ACHN (cell line): ENCODE results near the gene EPHB1.

Experiments used
- DNase-seq: peaks from one replicate; pipeline ENCODE4 v3.0.0-alpha.2; 2015
- in situ Hi-C: cut with HindIII; loops from 2 replicates; pipeline ENCODE4 v1.10.0; 2017; ENCODE audit warnings: low sequenced_read_pairs, low pct_ligation_motif_present, low pct_unique_long_range_greater_than_20kb

EPHB1 gene

DNA sequence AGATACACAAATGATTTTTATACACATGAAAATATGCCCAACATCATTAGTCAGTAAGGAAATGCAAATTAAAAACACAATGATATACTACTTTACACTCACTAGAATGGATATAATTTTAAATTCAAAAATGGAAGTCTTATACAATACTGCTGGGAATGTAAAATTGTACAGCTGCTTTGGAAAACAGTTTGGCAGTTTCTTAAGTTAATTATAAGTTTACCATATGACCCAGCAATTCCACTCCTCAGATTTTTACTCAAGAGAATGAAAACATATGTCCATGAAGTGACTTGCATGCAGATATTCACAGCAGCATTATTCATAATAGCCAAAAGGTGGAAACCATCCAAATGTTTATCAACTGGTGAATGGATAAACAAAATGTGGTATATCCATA is 281.3 kb downstream of the EPHB1 start:
- in situ Hi-C loops, result no loop called here
- no peak for DNase-seq

DNA sequence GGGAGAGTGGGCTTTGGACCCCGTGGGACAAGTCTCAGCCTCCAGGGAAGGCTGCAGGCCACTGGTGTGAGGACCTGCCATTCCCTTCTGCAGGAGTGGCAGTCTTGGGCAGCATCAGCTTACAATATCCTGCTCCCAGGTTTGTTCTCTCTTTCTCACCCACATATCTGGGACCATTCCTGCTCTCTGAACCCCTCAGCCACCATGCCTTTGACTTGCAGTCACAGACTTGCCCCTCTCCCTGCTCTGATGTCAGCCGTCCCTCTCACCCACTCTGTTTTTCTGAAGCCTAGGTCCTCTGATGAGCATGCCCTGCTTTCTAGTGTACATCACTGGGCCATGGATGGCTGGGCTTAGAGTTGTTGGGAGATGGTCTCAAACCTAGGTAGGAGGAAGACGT is 282.1 kb downstream of the EPHB1 start:
- no peak for DNase-seq
- in situ Hi-C loops, result no loop called here

DNA sequence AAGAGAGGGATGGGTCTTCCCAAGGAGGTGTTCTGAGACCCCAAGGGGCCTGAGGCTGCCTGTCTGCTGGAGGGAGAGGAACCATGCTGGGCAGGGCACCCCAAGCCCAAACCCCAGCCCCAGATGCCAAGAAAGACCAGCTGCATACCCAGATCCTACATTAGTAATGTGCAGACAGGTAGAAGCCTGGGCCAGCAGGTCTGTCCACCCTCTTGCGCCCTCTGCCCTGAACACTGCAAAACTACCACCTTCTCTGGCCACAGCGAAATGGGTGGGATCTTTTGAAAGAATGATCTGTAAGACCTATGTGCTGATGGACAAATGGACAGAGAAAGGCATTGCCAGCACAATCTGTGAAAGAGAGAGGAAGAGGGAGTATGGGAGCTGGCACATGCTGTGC is 283.2 kb downstream of the EPHB1 start:
- DNase-seq, result no peak
- in situ Hi-C loops, result no loop called here

- in situ Hi-C loops, result no loop called here
Measured at GRCh38 chr3:135079095-135079494, 284.0 kb downstream of the EPHB1 start.

DNA sequence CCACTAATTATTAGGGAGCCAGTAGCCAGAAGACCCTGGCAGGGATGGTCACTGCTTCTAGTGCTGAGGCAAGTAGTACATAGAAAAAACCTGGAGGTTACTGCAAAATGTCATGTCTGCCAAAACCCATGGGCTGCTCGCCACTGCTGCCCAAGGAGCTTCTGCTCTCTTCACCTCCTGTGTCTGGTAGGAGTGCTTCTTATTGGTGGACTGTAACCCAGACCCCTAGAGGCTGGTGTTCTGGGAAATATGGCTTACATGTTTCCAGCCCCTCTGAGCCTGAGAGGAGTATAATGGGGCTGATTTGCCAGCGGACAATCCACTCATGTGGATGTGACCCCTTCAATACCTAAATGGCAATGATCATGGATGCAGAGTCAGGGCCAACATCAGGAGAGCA is 286.4 kb downstream of the EPHB1 start:
- no peak for DNase-seq
- in situ Hi-C loops, result no loop called here

More at GRCh38 chr3:135079095-135079494, 284.0 kb downstream of the EPHB1 start:
- DNase-seq, result no peak

DNA sequence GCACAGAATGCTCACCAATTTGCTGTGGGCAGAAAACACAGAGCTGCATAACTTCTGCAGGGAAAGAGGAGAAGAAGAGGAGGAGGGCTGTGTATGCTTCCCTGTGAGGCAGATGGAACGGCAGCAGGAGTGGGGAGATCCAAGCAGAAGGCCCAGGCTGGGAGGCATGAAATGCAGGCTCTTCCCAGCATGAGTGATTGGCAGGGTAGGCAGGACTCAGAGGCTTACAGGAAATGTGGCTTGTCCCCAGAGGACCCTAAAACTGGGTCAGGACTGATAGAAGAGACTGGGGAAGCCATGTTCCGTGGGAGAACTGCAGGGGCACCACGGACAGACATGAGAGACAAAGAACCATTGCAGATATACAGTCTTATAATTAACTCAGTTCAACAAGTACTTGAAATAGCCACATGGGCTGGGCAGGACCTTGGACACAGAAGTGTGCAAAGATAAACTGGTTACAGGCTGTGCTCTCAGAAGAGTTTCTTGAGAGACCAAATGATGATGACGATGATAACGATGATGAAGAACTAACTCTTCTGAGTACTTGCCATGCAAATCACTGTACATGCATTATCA is 286.9 kb downstream of the EPHB1 start:
- DNase-seq, result no peak
- in situ Hi-C loops, result no loop called here

DNA sequence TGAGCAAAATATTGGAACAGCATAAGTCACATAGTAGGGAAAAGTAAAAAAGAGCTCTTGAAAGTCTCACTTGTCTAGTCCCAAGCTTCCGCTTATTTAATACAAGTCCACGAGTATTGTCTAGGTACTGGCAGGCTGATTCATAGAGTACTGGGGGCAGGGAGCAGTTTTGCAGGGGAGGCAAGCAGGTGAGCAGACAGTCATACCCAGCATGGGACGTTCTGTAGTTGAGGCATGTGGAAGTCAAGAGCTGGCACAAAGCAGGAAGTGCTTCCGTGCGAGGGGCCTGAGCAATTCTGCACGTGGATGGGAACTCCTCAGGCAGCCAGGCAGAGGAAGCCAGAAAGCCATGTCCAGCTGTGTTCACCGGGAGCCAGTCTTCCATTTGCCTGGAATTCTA is 287.6 kb downstream of the EPHB1 start:
- DNase-seq, result no peak
- in situ Hi-C loops, result no loop called here

- in situ Hi-C loops, result no loop called here
- DNase-seq, result no peak
Measured at GRCh38 chr3:135083179-135083578, 288.1 kb downstream of the EPHB1 start.

- in situ Hi-C loops, result no loop called here
- no peak for DNase-seq
Measured at GRCh38 chr3:135083756-135084155, 288.7 kb downstream of the EPHB1 start.

DNA sequence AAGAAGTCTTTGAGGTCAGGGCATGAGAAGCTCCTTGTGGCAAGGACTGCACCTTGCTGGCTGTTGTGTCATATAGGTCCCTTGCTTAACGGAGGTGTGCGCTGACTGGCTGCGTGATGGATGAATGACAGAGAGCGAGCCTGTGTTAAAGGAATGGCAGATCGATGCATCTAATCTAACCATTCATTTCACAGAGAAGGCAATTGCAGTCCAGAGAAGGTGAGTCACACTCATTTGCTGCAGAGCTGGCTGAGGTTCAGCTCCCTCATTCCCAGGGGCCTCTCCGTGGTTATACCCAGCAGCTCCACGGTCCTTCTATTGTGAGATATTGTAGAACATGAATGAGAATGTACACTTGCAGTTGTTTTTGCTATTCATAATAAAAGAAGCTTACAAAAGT is 289.3 kb downstream of the EPHB1 start:
- DNase-seq, result peak; percentile 8
- in situ Hi-C loops, result no loop called here

DNA sequence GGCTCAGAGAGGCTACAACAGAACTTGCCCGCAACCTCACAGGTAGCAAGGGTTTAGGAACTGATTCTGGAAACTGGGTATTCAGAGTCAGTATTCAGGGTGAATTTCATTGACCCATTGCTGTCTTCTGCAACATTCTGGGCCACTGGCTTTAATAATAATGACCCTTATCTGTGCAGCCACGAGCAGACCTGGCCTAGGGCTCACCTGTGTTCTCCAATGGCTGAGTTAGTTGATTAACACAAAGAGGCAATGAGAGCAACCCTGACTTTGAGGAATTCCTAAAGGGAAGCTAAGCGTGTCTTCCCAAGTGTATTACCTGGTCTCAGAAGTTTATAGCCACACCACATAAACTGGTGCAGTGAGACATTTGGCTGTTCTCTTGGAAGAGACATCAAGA is 289.9 kb downstream of the EPHB1 start:
- no peak for DNase-seq

DNA sequence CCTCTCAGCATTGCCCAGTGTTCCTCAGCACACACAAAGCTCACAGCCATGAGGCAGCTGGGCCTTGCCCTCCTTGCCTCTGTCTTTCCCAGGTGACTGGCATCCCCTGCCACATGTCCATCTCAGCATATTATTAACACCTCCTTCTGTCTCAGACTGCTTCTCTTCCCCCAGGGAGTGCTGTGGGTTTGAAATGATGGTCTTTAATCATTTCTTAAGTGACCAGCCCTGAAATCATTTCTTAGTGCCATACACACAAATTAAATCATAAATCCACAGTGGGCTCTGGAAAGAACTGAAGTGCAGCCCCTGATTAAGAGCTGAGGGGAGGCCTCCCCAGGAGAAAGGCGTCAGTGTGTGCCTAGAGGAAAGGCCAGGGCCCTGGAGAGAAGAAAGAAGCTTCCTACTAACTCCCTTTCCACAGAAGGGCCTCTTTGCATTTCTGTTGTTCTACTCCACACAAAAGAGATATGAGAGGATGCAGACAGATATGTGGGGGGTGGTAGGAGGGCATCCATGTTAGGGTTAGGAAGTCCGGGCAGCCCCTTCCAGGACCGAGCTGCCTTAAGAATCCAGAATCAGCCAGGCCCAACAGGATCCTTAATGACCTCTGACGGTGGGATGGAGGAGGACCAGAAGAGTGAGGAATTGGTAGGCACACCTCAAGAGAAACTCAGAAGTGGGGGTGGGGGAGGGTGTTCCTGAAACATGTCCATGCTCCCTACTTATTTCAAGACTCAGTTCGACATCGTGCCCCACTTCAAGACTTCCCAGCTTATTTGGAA is 290.8 kb downstream of the EPHB1 start:
- DNase-seq, result no peak
- in situ Hi-C loops, result no loop called here

More for the DNA sequence above, 289.9 kb downstream of the EPHB1 start:
- in situ Hi-C loops, result no loop called here

- in situ Hi-C loops, result no loop called here
- DNase-seq, result no peak
Measured at GRCh38 chr3:135087782-135088181, 292.7 kb downstream of the EPHB1 start.

- DNase-seq, result no peak
- in situ Hi-C loops, result no loop called here
Measured at GRCh38 chr3:135089451-135089850, 294.4 kb downstream of the EPHB1 start.

DNA sequence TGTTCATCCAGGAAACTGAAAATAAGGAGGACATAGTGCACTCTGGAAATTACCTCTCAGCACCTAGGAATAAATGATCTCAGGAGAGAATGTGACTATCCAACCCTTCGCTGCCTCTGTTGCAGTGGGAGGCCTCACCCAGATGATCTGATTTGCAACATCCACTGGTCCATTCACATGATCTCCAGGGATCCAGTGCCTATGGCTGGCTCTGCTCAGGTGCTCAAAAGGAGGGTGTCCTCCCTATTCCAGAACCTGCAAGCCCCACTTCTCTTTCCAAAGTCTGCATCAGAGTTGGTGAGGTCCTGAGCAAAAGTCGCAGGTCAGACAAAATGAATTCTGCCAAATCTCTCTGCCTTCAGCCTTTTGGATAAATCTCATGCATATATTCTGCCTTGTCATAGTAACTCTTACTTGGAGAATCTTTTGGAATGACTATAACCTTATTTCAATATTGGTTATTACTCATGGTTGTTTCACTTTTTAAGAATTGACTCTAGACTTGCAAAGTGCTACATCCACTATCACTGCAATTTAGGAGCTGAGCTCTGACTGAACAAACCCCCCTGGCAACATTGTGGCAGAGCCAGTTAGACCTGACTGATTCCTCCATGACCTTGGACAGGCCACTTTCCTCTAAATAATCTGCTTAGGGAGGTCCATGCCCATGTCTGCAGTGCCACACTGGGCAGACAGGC is 295.1 kb downstream of the EPHB1 start:
- in situ Hi-C loops, result no loop called here
- no peak for DNase-seq

DNA sequence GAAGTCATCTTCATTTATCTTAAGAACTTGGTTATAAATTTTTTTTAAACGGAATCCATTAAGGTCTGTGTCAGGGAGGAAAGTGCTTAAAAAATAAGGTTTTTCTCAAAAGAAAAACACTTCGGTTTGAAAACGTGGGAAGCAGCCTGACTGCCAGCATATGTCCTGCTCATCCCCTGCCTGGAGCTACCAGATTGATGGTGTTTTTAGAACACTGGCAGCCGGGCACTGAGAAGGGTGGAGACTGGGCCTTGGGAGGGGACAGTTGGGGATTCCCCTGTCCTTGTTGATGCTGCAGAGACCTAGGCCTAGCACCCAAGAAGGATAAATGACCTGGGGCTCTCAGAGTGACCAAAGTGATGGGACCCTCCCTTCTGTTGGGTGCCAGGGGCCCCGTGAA is 296.9 kb downstream of the EPHB1 start:
- in situ Hi-C loops, result no loop called here
- DNase-seq, result no peak

DNA sequence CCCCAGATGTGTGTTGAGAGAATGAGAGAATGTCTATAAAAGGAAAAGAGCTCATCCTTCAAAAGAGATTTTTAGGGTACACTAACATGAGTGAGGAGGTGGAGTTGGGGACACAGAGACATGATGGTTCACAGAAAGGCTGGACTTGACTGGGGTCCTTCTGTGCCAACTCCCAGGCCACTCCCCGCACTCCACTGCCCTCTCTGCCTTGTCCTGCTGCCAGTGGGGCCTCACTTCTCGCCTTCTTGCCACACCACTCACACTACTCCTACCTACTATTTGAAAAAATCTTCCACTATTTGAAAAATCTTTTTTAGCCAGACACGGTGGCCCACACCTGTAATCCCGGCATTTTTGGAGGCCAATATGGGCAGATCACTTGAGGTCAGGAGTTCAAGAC is 298.1 kb downstream of the EPHB1 start:
- in situ Hi-C loops, result no loop called here
- DNase-seq, result no peak

DNA sequence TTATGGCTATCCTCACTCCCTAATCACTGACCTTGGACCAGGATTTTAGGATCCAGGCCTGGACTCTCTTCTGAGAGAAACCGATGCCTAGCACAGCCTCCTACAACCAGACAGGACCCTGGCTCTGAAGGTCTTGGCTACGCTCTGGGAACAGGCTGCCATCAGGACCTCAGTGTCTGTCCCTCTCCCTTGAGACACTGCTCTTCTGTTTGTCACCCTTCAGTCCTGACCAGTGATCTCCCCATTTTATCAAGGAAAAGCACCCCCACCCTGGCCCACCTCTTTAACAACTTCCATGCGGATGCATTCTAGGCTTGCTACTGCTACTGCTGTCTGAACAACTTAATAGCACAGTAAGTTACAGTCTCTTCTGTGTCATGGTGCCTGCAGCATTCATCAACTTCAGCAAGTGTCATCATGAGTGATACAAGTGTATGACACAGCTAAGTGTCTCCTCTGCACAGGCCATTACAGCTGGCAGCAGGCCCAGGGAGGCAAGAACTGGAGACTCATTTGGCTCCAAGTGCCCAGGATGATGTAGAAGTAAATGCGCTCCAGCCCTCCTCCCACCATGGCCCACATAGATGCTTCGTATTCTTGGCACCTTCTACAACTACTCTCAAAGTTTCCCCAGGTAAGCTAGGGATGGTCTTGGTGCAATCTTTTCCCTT is 302.4 kb downstream of the EPHB1 start:
- no peak for DNase-seq
- in situ Hi-C loops, result no loop called here

GRCh38 chr3:135099734-135100355 is 304.8 kb downstream of the EPHB1 start:
- DNase-seq, result no peak
- in situ Hi-C loops, result no loop called here
